IPS-20b (cell line): ENCODE data around the gene LTB4R.

Source experiments
- H3K27ac ChIP-seq: one replicate; pipeline ENCODE4 v1.5.1; 2013; ENCODE audit warnings: low read length
- H3K27me3 ChIP-seq: 2 replicates; pipeline ENCODE4 v1.6.1; 2013; ENCODE audit warnings: mild to moderate bottlenecking, low read length, inconsistent platforms; ENCODE audit not compliant: insufficient read depth
- H3K36me3 ChIP-seq: 2 replicates; pipeline ENCODE4 v1.6.1; 2013; ENCODE audit warnings: low read depth, mild to moderate bottlenecking, inconsistent platforms, low read length, moderate library complexity; ENCODE audit not compliant: insufficient read depth
- H3K4me1 ChIP-seq: 2 replicates; pipeline ENCODE4 v1.6.1; 2013; ENCODE audit warnings: mild to moderate bottlenecking, control low read depth, inconsistent platforms, low read length, moderate library complexity; ENCODE audit not compliant: insufficient read depth
- H3K4me3 ChIP-seq: 2 replicates; pipeline ENCODE4 v1.5.1; 2013; ENCODE audit warnings: mild to moderate bottlenecking, low read length, inconsistent platforms
- H3K9ac ChIP-seq: 2 replicates; pipeline ENCODE4 v1.6.1; 2013; ENCODE audit warnings: low read depth, mild to moderate bottlenecking, inconsistent platforms, low read length, moderate library complexity
- H3K9me3 ChIP-seq: 2 replicates; pipeline ENCODE4 v1.6.1; 2013; ENCODE audit warnings: mild to moderate bottlenecking, low read depth, low read length, inconsistent platforms; ENCODE audit not compliant: insufficient read depth

LTB4R gene

DNA sequence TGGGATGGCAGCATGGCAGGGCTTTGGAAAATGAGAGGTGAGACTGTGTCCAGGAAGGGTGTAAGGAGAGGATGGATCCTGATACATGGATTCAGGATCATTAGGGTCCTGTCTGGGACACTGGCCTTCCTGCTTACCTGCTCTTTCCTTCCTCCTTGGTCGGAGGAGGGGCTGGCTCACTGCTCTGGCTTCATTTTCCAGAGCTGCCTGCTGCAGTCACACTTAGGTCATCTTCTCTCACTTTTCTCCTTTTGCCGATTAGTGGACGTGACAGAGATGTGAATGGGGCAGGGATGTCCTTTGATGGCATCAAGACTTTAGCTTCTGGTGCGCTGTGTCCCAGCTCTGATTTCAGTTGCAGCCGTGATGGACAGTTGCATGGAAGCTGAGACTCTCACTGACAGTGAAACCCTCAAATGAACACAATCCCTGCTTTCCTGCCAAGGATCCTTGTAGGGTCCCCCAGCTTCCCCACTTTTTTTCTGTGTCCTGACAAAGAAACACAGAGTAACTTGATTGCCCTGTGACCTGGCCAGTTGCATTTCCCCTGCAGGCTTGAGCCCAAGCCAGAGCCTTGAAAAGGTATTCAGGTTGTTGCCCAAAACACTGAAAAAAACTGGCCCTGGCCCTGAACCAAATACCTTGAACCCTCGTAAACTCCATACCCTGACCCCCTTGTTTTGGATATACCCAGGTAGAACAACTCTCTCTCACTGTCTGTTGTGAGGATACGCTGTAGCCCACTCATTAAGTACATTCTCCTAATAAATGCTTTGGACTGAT, 2.8 kb upstream of the LTB4R start:
- no peak overlapping the region for H3K27ac ChIP-seq
- H3K4me1 ChIP-seq: no peaks in the 10 kb centered on the region
- peaks cover 59% of the 10 kb centered on the region for H3K36me3 ChIP-seq
- no peak overlapping the region for H3K4me3 ChIP-seq
- no peaks in the 10 kb centered on the region for H3K9me3 ChIP-seq
- H3K27me3 ChIP-seq: no peaks in the 10 kb centered on the region
- no peak overlapping the region for H3K9ac ChIP-seq

GRCh38 chr14:24309538-24310264, 1.6 kb upstream of the LTB4R start, which contains the start of gene LTB4R2:
TSS of gene LTB4R2 (plus strand) at chr14:24310140. CDS start at chr14:24310665, 525 bp downstream.
- no peaks in the 10 kb centered on the region for H3K9me3 ChIP-seq
- H3K4me1 ChIP-seq: no peaks in the 10 kb centered on the region
- H3K9ac ChIP-seq: no peak within 1 kb of the TSS
- no peak within 1 kb of the TSS for H3K27ac ChIP-seq
- peaks cover 47% of the 10 kb centered on the region for H3K36me3 ChIP-seq
- no peak within 1 kb of the TSS for H3K4me3 ChIP-seq
- H3K27me3 ChIP-seq: no peaks in the 10 kb centered on the region; the same call in 1 of the 2 replicates

DNA sequence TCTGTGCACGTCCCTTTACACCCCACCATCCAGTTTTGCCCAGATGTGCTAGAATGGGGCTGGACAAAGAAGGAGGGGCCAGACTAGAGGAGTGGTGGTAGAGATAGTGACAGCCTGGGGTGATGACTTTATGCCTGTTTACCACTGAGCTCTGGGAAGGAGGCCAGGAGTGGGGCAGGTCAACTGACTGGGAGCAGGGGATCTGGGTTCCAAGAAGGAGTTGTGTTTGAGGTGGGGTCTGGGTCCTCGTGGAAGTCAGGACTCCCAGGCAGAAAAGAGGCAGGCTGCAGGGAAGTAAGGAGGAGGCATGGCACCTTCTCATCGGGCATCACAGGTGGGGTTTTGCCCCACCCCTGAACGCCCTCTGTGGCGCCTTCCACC, 1.0 kb upstream of the LTB4R start:
- H3K4me1 ChIP-seq: no peaks in the 10 kb centered on the region
- H3K27me3 ChIP-seq: no peaks in the 10 kb centered on the region; the same call in 1 of the 2 replicates
- no peak overlapping the region for H3K4me3 ChIP-seq
- H3K9ac ChIP-seq: no peak overlapping the region
- peaks cover 41% of the 10 kb centered on the region for H3K36me3 ChIP-seq
- no peak overlapping the region for H3K27ac ChIP-seq
- H3K9me3 ChIP-seq: no peaks in the 10 kb centered on the region

DNA sequence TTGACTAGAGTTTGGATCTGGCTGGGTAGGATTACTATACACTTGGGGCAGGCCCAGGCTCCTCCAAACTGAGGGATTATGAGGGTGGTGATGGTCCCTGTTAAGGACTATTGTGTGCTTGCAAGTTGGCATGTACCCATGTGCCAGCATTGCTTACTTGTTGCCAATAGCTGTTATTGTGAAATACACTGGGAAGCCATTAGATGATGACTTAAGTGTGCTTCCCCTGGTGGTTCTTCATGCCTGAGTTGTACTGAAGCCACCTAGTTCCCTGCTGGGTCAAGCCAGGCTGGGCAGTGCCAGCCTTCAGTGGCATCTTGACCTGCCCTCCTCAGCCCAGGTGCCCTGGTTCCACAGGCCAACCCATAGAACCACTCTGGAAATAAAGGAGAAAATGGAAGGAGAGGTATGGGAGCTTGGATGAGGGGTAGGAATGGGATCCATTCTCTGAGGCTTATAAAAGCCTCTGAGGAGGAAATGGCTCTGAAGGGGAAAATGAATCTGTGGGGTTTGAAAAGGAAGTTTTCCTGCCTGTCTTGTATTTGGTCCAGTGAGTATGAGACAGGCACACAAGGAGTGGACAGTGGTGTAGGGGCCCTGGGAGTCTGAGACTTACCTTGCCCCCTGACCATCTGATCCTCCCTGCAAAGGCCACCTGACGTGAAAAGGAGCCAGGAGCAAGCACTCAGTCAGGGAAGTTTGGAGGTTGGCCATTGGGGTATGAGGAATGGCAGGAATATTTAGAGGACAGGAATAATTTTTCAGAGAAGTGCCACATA, 724 bp downstream of the LTB4R start:
- Histone ChIP-seq H3K4me3 (no peak overlapping the region), H3K27me3 (peaks cover 6% of the 10 kb centered on the region; the same call in 1 of the 2 replicates), H3K9ac (no peak overlapping the region), H3K27ac (no peak overlapping the region), H3K9me3 (no peaks in the 10 kb centered on the region), H3K36me3 (peaks cover 24% of the 10 kb centered on the region), H3K4me1 (no peaks in the 10 kb centered on the region)

DNA sequence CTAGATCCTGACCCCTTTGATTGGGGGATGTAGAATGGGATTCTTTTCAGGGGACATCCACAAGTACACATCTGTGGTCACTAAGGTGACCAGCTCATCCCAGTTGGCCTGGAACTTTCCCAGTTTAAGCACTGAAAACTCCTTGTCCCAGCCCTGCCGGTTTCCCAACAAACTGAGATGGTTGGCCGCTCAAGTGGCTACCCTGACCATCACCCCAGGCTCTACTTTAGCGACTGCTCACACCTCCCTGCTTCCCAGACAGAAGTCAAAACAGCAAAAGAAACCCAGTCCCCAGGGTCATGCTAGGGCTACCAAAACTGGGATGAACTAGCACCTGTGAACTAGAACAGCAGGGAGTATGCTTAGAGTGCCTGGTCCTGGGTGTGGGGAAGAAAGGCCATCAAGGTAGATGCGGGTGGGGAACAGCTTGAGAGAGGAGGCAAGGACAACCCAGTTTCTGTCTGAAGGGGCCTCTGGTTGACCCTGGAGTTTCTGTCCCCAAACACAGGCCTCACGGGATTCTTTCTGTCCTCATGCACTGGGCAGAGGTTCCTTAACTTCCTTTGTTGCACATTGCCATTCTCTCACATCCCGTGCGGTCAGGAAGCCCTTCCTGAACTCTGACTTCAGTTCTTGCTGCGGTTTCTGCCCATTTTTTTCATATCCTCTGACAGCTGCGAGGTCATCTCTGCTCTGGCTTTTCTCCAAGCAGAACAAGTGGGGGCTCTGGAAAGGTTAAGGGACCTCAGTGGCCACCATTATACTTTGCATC, 1.6 kb downstream of the LTB4R start:
- Histone ChIP-seq H3K4me3 (no peak overlapping the region), H3K9ac (no peak overlapping the region), H3K27me3 (peaks cover 15% of the 10 kb centered on the region), H3K4me1 (no peaks in the 10 kb centered on the region), H3K36me3 (peaks cover 21% of the 10 kb centered on the region), H3K27ac (no peak overlapping the region), H3K9me3 (no peaks in the 10 kb centered on the region)

- Histone ChIP-seq H3K27me3 (peaks cover 25% of the 10 kb centered on the region), H3K27ac (no peak overlapping the region), H3K36me3 (peaks cover 14% of the 10 kb centered on the region), H3K9me3 (no peaks in the 10 kb centered on the region), H3K4me3 (no peak overlapping the region), H3K9ac (no peak overlapping the region), H3K4me1 (no peaks in the 10 kb centered on the region)
Observed at GRCh38 chr14:24313913-24314312, 2.6 kb downstream of the LTB4R start.

GRCh38 chr14:24314377-24315193, 3.3 kb downstream of the LTB4R start:
- H3K27ac ChIP-seq: no peak overlapping the region
- H3K4me3 ChIP-seq: no peak overlapping the region
- no peak overlapping the region for H3K9ac ChIP-seq
- H3K4me1 ChIP-seq: no peaks in the 10 kb centered on the region
- H3K36me3 ChIP-seq: peaks cover 11% of the 10 kb centered on the region
- no peaks in the 10 kb centered on the region for H3K9me3 ChIP-seq
- peaks cover 32% of the 10 kb centered on the region for H3K27me3 ChIP-seq

DNA sequence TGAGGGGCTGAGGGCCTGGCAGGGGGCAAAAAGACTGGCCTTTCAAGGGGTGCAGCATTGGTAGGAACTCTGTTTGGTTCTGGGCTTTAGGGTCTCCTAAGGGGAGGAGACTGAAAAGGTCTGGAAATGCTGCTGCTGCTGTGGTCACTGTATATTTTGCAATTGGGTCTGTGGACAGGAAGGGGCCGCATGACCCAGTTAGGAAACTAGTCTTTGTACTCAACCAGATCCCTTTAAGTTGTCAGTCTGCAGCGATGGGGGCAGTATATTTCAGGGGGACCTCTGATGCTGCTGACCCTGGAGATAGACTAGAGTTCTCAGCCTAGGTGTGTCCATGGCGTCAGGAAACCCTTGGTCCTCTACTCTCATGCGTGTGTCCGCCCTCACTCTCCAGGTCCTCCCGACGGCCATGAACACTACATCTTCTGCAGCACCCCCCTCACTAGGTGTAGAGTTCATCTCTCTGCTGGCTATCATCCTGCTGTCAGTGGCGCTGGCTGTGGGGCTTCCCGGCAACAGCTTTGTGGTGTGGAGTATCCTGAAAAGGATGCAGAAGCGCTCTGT, 4.0 kb downstream of the LTB4R start:
- no peak overlapping the region for H3K27ac ChIP-seq
- no peak overlapping the region for H3K4me3 ChIP-seq
- no peaks in the 10 kb centered on the region for H3K9me3 ChIP-seq
- no peak overlapping the region for H3K9ac ChIP-seq
- H3K36me3 ChIP-seq: peaks cover 7% of the 10 kb centered on the region
- peaks cover 39% of the 10 kb centered on the region for H3K27me3 ChIP-seq
- H3K4me1 ChIP-seq: no peaks in the 10 kb centered on the region

- no peak overlapping the region for H3K4me3 ChIP-seq
- H3K9ac ChIP-seq: no peak overlapping the region
- H3K9me3 ChIP-seq: no peaks in the 10 kb centered on the region
- no peak overlapping the region for H3K27ac ChIP-seq
- H3K4me1 ChIP-seq: no peaks in the 10 kb centered on the region
- peaks cover 42% of the 10 kb centered on the region for H3K27me3 ChIP-seq
- H3K36me3 ChIP-seq: peaks cover 7% of the 10 kb centered on the region
Observed at GRCh38 chr14:24315807-24316596, 4.7 kb downstream of the LTB4R start.

DNA sequence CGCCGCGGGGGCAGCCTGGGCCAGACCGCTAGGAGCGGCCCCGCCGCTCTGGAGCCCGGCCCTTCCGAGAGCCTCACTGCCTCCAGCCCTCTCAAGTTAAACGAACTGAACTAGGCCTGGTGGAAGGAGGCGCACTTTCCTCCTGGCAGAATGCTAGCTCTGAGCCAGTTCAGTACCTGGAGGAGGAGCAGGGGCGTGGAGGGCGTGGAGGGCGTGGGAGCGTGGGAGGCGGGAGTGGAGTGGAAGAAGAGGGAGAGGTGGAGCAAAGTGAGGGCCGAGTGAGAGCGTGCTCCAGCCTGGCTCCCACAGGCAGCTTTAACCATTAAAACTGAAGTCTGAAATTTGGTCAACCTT, 5.3 kb downstream of the LTB4R start:
- peaks cover under 1% of the 10 kb centered on the region; the same call in 1 of the 2 replicates for H3K4me1 ChIP-seq
- no peak overlapping the region for H3K4me3 ChIP-seq
- H3K27me3 ChIP-seq: peaks cover 42% of the 10 kb centered on the region

More for the DNA sequence above, 5.3 kb downstream of the LTB4R start:
- no peak overlapping the region for H3K27ac ChIP-seq
- H3K36me3 ChIP-seq: peaks cover 7% of the 10 kb centered on the region; the same call in 1 of the 2 replicates
- H3K9ac ChIP-seq: no peak overlapping the region
- H3K9me3 ChIP-seq: no peaks in the 10 kb centered on the region
